ENCODE data around the gene DNAH14. TPM values are rescaled to one million over a fixed set of nuclear protein-coding genes. Genes with fewer than 3 reads are reported as not detected.

The DNAH14 gene
- total RNA-seq, 2 experiments from 2014 or later: not detected

GRCh38 chr1:225430301-225430700 lies 500.8 kb downstream of the DNAH14 start:
- no peak for DNase-seq
- Mint-ChIP-seq H3K9me3 (ENCODE audit: insufficient read depth) (no peaks in the 10 kb centered on the region), H3K27me3 (ENCODE audit: low read depth) (peaks cover 8% of the 10 kb centered on the region), H3K4me3 (no peak overlapping the region), H3K36me3 (ENCODE audit: low read depth) (peaks cover 14% of the 10 kb centered on the region), H3K27ac (no peak overlapping the region), H3K4me1 (ENCODE audit: low read depth) (peaks cover 28% of the 10 kb centered on the region)
- ChIA-PET CTCF (interaction anchor here (1.0 to 10.6 kb wide), 3 partner anchors 13 to 39 kb away, joined by 4 to 139 read pairs (median 23); no protein-coding TSS in a partner anchor), POLR2A (interaction anchor here (1.5 to 2.0 kb wide), 2 partner anchors 14 to 38 kb away, joined by 4 to 8 read pairs; no protein-coding TSS in a partner anchor)
- no peak for ATAC-seq

GRCh38 chr1:225431081-225431863 lies 501.8 kb downstream of the DNAH14 start:
- Mint-ChIP-seq H3K27ac (no peak overlapping the region), H3K36me3 (ENCODE audit: low read depth) (peaks cover 6% of the 10 kb centered on the region), H3K4me1 (ENCODE audit: low read depth) (peaks cover 18% of the 10 kb centered on the region), H3K27me3 (ENCODE audit: low read depth) (peaks cover 11% of the 10 kb centered on the region), H3K4me3 (no peak overlapping the region), H3K9me3 (ENCODE audit: insufficient read depth) (no peaks in the 10 kb centered on the region)
- POLR2A ChIA-PET: interaction anchor here (0.6 to 2.0 kb wide), 5 partner anchors 13 to 347 kb away, joined by 3 to 8 read pairs (median 3); no protein-coding TSS in a partner anchor
- CTCF ChIA-PET: interaction anchor here (1.0 to 10.6 kb wide), 2 partner anchors 12 to 17 kb away, joined by 4 to 139 read pairs; no protein-coding TSS in a partner anchor
- ATAC-seq (no peak), DNase-seq (no peak)

GRCh38 chr1:225434046-225434445 lies 504.6 kb downstream of the DNAH14 start:
- CTCF ChIA-PET: interaction anchor here (1.1 to 10.6 kb wide), 2 partner anchors 9 to 26 kb away, joined by 3 to 139 read pairs; no protein-coding TSS in a partner anchor
- ATAC-seq (no peak), DNase-seq (no peak)
- Mint-ChIP-seq H3K4me3 (no peak overlapping the region), H3K4me1 (ENCODE audit: low read depth) (peaks cover 11% of the 10 kb centered on the region), H3K27ac (no peak overlapping the region), H3K36me3 (ENCODE audit: low read depth) (no peaks in the 10 kb centered on the region), H3K9me3 (ENCODE audit: insufficient read depth) (no peaks in the 10 kb centered on the region), H3K27me3 (ENCODE audit: low read depth) (peaks cover 11% of the 10 kb centered on the region)
- POLR2A ChIA-PET: interaction anchor here (0.9 kb wide), 1 partner anchor 33 kb away, joined by 4 read pairs; no protein-coding TSS in a partner anchor

GRCh38 chr1:225435076-225435475 lies 505.6 kb downstream of the DNAH14 start:
- H3K4me1 Mint-ChIP-seq (ENCODE audit: low read depth): peaks cover 3% of the 10 kb centered on the region
- POLR2A ChIA-PET: no interaction called here
- peaks cover 11% of the 10 kb centered on the region for H3K27me3 Mint-ChIP-seq (ENCODE audit: low read depth)
- no peak for DNase-seq
- H3K36me3 Mint-ChIP-seq (ENCODE audit: low read depth): no peaks in the 10 kb centered on the region
- no peak overlapping the region for H3K4me3 Mint-ChIP-seq
- CTCF ChIA-PET: no interaction called here
- no peak for ATAC-seq
- H3K9me3 Mint-ChIP-seq (ENCODE audit: insufficient read depth): no peaks in the 10 kb centered on the region
- no peak overlapping the region for H3K27ac Mint-ChIP-seq

GRCh38 chr1:225435487-225435886 lies 506.0 kb downstream of the DNAH14 start:
- H3K9me3 Mint-ChIP-seq (ENCODE audit: insufficient read depth): no peaks in the 10 kb centered on the region
- no peak overlapping the region for H3K4me3 Mint-ChIP-seq
- H3K4me1 Mint-ChIP-seq (ENCODE audit: low read depth): no peaks in the 10 kb centered on the region

GRCh38 chr1:225435957-225436392 lies 506.5 kb downstream of the DNAH14 start:
- Mint-ChIP-seq H3K36me3 (ENCODE audit: low read depth) (no peaks in the 10 kb centered on the region), H3K27ac (no peak overlapping the region), H3K27me3 (ENCODE audit: low read depth) (peaks cover 11% of the 10 kb centered on the region), H3K4me3 (no peak overlapping the region), H3K4me1 (ENCODE audit: low read depth) (peaks cover under 1% of the 10 kb centered on the region), H3K9me3 (ENCODE audit: insufficient read depth) (no peaks in the 10 kb centered on the region)
- no peak for ATAC-seq
- ChIA-PET CTCF (no interaction called here), POLR2A (no interaction called here)
- DNase-seq: no peak

More at GRCh38 chr1:225435487-225435886, 506.0 kb downstream of the DNAH14 start:
- CTCF ChIA-PET: no interaction called here
- ATAC-seq (no peak), DNase-seq (no peak)
- H3K27ac Mint-ChIP-seq: no peak overlapping the region
- POLR2A ChIA-PET: no interaction called here
- peaks cover 11% of the 10 kb centered on the region for H3K27me3 Mint-ChIP-seq (ENCODE audit: low read depth)
- no peaks in the 10 kb centered on the region for H3K36me3 Mint-ChIP-seq (ENCODE audit: low read depth)

- Mint-ChIP-seq H3K27ac (no peak overlapping the region), H3K4me3 (no peak overlapping the region), H3K9me3 (ENCODE audit: insufficient read depth) (no peaks in the 10 kb centered on the region), H3K4me1 (ENCODE audit: low read depth) (peaks cover 19% of the 10 kb centered on the region), H3K36me3 (ENCODE audit: low read depth) (no peaks in the 10 kb centered on the region), H3K27me3 (ENCODE audit: low read depth) (peaks cover 11% of the 10 kb centered on the region)
- DNase-seq (no peak), ATAC-seq (no peak)
- ChIA-PET CTCF (no interaction called here), POLR2A (no interaction called here)
Observed at GRCh38 chr1:225437710-225438437, 508.4 kb downstream of the DNAH14 start.

GRCh38 chr1:225440380-225441221 lies 511.1 kb downstream of the DNAH14 start:
- H3K27ac Mint-ChIP-seq: no peak overlapping the region
- ChIA-PET POLR2A (interaction anchor here (0.7 to 7.0 kb wide), 6 partner anchors 12 to 622 kb away, joined by 3 to 135 read pairs (median 8); partner anchors contain the start of genes H3-3A and LBR), CTCF (interaction anchor here (0.9 to 7.8 kb wide), 8 partner anchors 11 to 121 kb away, joined by 3 to 139 read pairs (median 8); partner anchors contain the start of gene LBR)
- H3K4me3 Mint-ChIP-seq: no peak overlapping the region
- H3K9me3 Mint-ChIP-seq (ENCODE audit: insufficient read depth): no peaks in the 10 kb centered on the region
- no peaks in the 10 kb centered on the region for H3K36me3 Mint-ChIP-seq (ENCODE audit: low read depth)
- no peak for DNase-seq
- peaks cover 2% of the 10 kb centered on the region for H3K27me3 Mint-ChIP-seq (ENCODE audit: low read depth)
- ATAC-seq: no peak
- H3K4me1 Mint-ChIP-seq (ENCODE audit: low read depth): peaks cover 45% of the 10 kb centered on the region

GRCh38 chr1:225441314-225442122 lies 512.0 kb downstream of the DNAH14 start:
- H3K27ac Mint-ChIP-seq: peak overlapping the region; percentile 75
- no peaks in the 10 kb centered on the region for H3K36me3 Mint-ChIP-seq (ENCODE audit: low read depth)
- POLR2A ChIA-PET: interaction anchor here (0.7 to 7.0 kb wide), 5 partner anchors 13 to 622 kb away, joined by 3 to 135 read pairs (median 11); partner anchors contain the start of genes H3-3A and LBR
- H3K27me3 Mint-ChIP-seq (ENCODE audit: low read depth): no peaks in the 10 kb centered on the region
- peaks cover 54% of the 10 kb centered on the region for H3K4me1 Mint-ChIP-seq (ENCODE audit: low read depth)
- DNase-seq (no peak), ATAC-seq (no peak)
- no peaks in the 10 kb centered on the region for H3K9me3 Mint-ChIP-seq (ENCODE audit: insufficient read depth)
- H3K4me3 Mint-ChIP-seq: peak overlapping the region; percentile 55
- CTCF ChIA-PET: interaction anchor here (0.7 to 7.8 kb wide), 8 partner anchors 12 to 122 kb away, joined by 3 to 139 read pairs (median 8); partner anchors contain the start of gene LBR

GRCh38 chr1:225442123-225442505 lies 512.6 kb downstream of the DNAH14 start:
- Mint-ChIP-seq H3K9me3 (ENCODE audit: insufficient read depth) (no peaks in the 10 kb centered on the region), H3K4me1 (ENCODE audit: low read depth) (peaks cover 57% of the 10 kb centered on the region), H3K27ac (peak overlapping the region; percentile 75), H3K36me3 (ENCODE audit: low read depth) (no peaks in the 10 kb centered on the region), H3K4me3 (peak overlapping the region; percentile 55), H3K27me3 (ENCODE audit: low read depth) (no peaks in the 10 kb centered on the region)
- ChIA-PET CTCF (interaction anchor here (0.7 to 7.8 kb wide), 5 partner anchors 13 to 33 kb away, joined by 3 to 139 read pairs (median 9); partner anchors contain the start of gene LBR), POLR2A (interaction anchor here (1.6 to 7.0 kb wide), 3 partner anchors 14 to 27 kb away, joined by 11 to 135 read pairs (median 13); partner anchors contain the start of gene LBR)
- DNase-seq: no peak
- no peak for ATAC-seq

All from activated CD8-positive, alpha-beta T cell treated with anti-CD3 and anti-CD28 coated beads, Interleukin-2, amount 10 ng/mL, durations not matched to agents 7 days and 5 days (primary cell).